NCI-H2196 treated with DMSO at 0.1 percent for 48 hours (cell line): ENCODE measurements around the gene OMP.
A peak's percentile ranks its signal among the peaks of the same experiment; 100 is the strongest.
"Not testable (repeated sequence)": the region's sequence is repeated elsewhere in the genome, so short reads cannot be mapped to it uniquely, and the experiment has no call there.

Experiments
- DNase-seq: peaks from one replicate; lab custom pipeline; 2025; ENCODE audit not compliant: unreplicated experiment; lab: John Stamatoyannopoulos, UW

Gene OMP

GRCh38 chr11:77085652-77086051 lies 17.0 kb upstream of the OMP start:
- no peak for DNase-seq

DNA sequence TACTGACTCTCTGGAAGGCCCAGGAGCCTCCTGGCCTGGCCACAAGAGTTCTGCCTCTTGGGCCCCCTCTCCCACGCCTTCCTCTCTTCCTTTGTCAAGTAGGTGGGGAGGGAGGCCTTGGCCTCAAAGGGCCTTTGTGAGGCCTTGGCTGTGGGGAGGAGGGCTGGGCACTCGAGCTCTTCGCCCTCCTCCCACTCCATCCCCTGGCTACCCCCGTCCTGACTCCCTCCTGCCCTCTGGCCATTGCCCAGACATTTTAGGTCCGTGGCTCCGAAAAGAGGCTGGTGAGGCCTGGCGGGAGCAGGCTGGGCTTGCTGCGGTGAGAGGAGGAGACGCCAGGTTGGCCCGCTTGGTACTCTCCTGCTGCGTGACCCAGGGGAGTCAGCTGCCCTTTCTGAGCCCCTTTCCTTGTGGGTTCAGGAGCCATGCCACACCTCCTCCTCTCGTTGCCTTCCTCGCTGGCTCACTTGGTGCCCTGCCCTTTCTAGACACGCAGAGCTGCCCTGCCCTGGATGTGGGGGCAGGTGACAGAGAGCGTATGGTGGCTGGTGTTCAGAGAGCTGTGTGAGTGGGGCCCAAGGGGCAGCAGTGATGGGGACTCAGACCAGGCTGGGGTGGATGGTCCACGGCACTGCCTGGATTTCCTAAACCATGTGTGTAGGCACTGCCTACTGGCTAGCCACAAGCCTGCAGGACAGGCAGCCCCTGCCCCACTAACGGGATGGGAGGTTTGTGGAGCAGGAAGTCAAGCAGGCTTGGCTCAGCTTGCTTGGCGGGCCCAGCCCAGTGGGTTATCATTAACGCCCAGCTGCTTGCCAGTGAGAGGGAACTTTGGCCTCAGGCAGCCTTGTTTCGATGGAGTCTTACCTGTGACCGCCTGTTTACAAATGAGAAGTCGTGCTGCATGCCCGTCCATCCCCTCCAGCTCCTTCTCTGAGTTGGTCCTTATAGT lies 15.8 kb upstream of the OMP start:
- DNase-seq, result no peak

DNA sequence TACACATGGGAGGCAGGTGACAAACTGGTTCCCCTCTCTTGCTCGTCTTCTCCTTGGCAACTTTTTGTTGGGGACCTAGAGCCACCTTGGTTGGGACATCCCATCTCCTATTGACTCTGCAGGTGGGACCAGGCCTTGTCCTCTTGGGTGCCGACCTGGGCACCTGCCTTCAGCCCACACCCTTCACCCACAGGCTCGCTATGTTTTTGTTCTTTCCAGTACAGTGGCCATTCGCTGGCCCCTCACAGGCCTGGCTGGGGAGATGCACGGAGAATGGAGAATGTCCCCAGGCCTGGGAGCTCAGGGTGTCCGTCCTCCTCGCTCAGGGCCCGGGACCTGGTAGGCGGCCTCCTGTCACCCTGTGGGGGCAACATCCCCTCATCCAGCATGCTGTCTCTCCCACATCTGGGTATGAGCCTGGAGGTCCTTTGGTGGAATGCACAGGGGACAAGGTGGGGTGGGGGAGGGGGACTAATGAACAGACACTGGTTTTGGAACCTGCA lies 14.9 kb upstream of the OMP start:
- DNase-seq, result no peak

- no peak for DNase-seq
Observed at GRCh38 chr11:77088236-77089003, 14.2 kb upstream of the OMP start.

DNA sequence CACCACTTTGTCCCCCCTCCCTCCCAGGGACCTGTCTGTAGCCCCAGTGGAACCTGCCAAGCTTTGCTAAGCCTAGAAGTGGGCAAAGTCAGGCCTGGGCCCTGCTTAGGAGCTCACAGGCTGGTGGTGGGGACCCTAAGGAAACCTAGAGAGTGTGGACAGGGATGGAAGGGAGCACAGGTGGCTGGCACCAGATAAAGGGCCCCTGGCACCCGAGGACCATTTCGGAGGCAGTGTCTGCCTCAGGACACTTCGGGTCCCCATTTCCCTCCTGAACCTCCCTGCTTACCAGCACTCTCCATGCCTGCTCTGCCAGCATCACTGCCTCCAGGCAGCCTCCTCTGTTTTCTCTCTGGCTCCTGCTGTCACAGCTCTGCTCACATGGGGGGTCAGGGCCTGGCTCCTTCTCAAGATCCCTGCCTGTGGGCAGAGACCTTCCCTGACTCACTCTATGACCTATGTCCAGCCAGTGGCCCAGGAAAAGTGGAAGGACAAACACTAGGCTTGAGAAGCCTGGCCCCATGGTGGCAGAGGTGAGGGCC lies 13.6 kb upstream of the OMP start:
- DNase-seq, result no peak

DNA sequence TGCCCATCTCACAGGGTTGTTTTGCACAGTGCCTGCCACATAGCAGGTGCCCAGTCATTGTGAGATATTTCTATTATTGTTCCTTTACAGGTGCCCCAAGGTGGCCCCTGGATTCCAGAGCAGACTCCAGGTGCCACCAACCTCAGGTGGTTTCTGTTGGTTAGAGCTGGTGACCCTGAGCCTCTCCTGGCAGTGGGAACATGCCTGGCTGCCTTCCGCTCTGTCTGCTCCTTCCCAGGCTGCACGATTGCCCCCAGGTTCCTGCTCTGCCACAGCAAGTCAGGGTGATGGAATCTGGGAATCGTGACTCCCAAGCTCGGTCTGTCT lies 12.6 kb upstream of the OMP start:
- DNase-seq, result no peak

- DNase-seq, result no peak
Observed at GRCh38 chr11:77090373-77091111, 12.1 kb upstream of the OMP start.

- DNase-seq, result peak; percentile 56
Observed at GRCh38 chr11:77091146-77091940, 11.3 kb upstream of the OMP start.

- DNase-seq, result no peak
Observed at GRCh38 chr11:77092382-77092781, 10.3 kb upstream of the OMP start.

GRCh38 chr11:77093056-77093891 lies 9.4 kb upstream of the OMP start:
- DNase-seq, result no peak

GRCh38 chr11:77093987-77094840 lies 8.4 kb upstream of the OMP start:
- peak; percentile 15 for DNase-seq

DNA sequence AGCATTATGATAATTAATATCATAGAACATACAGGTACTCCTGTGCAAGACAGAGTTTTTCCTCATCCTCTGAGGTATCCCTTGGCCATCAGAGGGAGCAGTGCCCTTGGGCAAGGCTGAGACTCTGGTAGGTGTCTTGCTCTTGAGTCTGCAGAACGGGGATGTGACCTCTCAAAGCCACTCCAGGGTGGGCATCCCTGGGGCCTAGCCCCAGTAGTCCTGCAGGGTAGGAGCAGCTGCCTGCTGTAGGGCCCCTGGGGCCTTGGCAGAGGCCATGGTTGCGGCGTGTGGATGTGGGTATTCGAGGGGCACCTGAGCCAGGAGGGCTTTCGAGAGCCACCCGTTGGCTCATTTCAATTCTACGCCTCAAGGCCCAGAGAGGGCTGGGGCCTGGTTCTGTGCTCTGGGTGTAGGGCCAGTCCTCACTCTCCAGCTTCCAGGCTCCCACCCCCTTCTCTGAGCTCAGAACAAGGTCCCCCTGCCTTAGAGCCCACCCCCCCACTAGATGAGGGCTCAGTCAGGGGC lies 7.7 kb upstream of the OMP start:
- DNase-seq, result no peak

GRCh38 chr11:77095551-77096490 lies 6.8 kb upstream of the OMP start:
- no peak for DNase-seq

DNA sequence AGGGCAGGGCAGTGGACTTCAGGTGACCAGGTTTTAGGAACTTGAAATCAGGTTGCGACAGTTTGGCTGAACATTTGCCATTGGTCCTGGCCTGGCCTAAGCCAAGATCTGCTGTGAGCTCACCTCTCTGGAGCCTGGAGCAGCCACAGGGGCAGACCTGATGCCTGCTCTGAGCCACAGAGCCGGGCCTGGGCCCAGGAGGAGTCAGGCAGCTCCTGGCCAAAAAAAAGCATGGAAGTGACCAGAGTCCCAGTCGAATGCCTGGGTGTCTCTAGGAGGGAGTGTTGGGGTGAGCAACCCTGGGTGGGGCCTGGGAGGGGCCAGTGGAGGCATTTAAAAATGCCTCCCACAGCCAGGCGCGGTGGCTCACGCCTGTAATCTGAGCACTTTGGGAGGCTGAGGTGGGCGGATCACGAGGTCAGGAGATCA lies 6.0 kb upstream of the OMP start:
- DNase-seq, result no peak

DNA sequence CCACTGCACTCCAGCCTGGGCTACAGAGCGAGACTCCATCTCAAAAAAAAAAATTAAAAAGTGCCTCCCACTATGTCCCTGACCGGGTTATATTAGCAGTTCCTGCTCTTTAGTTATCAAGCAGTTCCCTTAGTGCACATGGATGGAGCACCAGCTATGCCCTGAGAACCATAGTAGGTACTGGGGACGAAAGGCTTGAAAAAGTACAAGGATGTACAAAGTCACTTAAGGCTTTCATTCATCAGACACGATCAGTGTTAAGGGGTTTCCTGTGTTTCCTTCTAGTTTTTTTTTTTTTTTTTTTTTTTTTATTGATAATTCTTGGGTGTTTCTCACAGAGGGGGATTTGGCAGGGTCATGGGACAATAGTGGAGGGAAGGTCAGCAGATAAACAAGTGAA lies 5.5 kb upstream of the OMP start:
- DNase-seq, result not testable (repeated sequence)

DNA sequence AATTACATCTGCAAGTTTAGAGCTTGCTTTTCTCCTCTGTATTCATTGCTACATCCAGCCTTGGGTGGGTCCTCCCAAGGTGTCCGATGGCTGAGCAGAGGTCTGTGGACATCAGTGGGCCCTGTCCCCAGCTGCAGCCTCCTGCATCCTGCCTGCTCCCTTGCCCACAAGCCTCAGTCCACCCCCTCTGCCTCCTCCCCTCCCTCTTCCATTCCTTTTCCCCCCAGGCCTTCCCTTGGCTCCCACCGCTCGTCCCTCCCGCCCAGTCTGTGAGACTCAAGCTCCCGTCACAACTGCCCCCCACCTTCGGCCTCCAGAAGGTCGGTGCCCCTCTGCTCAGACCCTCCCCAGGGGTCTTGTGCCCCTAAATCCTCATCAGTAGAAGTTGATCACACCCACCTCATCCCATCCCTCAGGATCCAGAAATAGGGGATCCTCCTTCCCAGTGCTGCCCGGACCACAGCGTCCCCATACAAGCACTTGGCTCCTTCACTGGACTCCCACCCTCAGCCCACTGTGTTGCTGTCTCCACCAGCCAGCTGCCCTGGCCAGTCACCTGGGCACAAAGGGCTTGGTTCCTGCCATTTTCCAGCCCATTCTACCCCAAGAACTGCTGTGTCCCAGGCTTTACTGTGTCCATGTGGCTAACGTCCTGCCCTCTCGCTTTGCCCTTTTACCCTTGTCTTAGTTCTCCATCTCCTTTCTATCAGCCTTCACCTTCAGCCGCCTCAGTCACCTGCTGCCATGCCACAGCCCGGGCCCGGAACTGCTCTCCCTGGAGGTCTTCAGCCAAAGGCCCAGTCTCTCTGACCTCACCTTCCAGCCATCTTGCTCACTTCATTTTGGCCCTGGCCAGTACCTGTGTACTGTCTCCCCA lies 2.2 kb upstream of the OMP start:
- no peak for DNase-seq
